ENCODE data around the gene STING1.

DNA sequence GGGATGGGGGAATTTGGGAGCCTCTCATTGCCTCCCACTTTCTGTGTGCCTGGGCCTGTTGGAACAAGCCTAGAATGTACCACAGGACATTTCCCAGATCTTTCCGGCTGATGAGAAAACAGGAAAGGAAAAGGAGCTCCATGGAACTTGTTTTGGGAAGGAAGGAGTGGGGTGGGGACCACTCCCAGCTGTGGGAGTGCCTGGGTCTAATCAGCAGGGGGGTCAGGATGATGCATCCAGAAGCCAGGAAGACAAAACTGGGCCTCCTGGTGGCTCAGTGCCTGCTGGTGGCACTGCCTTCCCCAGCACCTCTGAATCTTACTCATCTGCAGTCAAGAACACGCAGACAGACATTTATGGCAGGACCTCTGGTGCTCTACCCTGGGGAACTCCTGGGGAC, 9.0 kb downstream of the STING1 start:
- TF ChIP-seq CTCF (IDR thresholded peaks at IDR 0.05) (no peak), EZH2 (IDR thresholded peaks at IDR 0.05; ENCODE audit: borderline replicate concordance, insufficient read depth, low read depth, low read length, poor library complexity, severe bottlenecking) (no peak)

All from B cell (primary cell).